GM12891 (cell line): ENCODE results near the gene WBP1L.

ENCODE experiments used
- DNase-seq: peaks from one replicate; pipeline ENCODE4 v3.0.0; 2011; ENCODE audit warnings: low spot score; ENCODE audit not compliant: insufficient read length
- FAIRE-seq: peaks from 2 replicates; lab custom pipeline; 2011; peaks lifted over from hg19 to GRCh38; lab: Jason Lieb, UNC
- PAX5 ChIP-seq: IDR thresholded peaks from 2 replicates; pipeline ENCODE4 v1.6.1; 2011; ENCODE audit warnings: low read length, moderate library complexity, mild to moderate bottlenecking; ENCODE audit not compliant: insufficient read depth, severe bottlenecking
- POLR2A ChIP-seq: IDR thresholded peaks from 2 replicates; pipeline ENCODE4 v1.6.1; 2011; ENCODE audit warnings: low read depth, low read length, control low read depth
- POLR2AphosphoS5 ChIP-seq: IDR thresholded peaks from 2 replicates; pipeline ENCODE4 v1.6.1; 2011; ENCODE audit warnings: low read depth, low read length, control low read depth
- POU2F2 ChIP-seq: IDR thresholded peaks from 2 replicates; pipeline ENCODE4 v1.6.1; 2011; ENCODE audit warnings: low read depth, mild to moderate bottlenecking, control low read depth, low read length, moderate library complexity
- SPI1 ChIP-seq: IDR thresholded peaks from 2 replicates; pipeline ENCODE4 v1.6.1; 2011; ENCODE audit warnings: low read depth, low read length, control low read depth
- TAF1 ChIP-seq: IDR thresholded peaks from 2 replicates; pipeline ENCODE4 v1.6.1; 2011; ENCODE audit warnings: low read depth, low read length, control low read depth

WBP1L gene

GRCh38 chr10:102856758-102857424 lies 113.1 kb downstream of the WBP1L start:
- DNase-seq: no peak
- no peak for FAIRE-seq

GRCh38 chr10:102859911-102860310 lies 116.2 kb downstream of the WBP1L start:
- TF ChIP-seq POU2F2 (no peak), PAX5 (no peak), POLR2AphosphoS5 (no peak), POLR2A (no peak), SPI1 (no peak), TAF1 (no peak)
- DNase-seq: no peak
- no peak for FAIRE-seq

More at GRCh38 chr10:102856758-102857424, 113.1 kb downstream of the WBP1L start:
- TF ChIP-seq TAF1: no peak
- TF ChIP-seq POLR2AphosphoS5: no peak
- TF ChIP-seq SPI1: no peak
- no peak for TF ChIP-seq POU2F2
- no peak for TF ChIP-seq PAX5
- no peak for TF ChIP-seq POLR2A

GRCh38 chr10:102863660-102864059 lies 119.9 kb downstream of the WBP1L start:
- TF ChIP-seq POLR2AphosphoS5: no peak
- TF ChIP-seq SPI1: no peak
- no peak for TF ChIP-seq POLR2A
- no peak for TF ChIP-seq PAX5
- TF ChIP-seq POU2F2: no peak
- TF ChIP-seq TAF1: no peak

DNA sequence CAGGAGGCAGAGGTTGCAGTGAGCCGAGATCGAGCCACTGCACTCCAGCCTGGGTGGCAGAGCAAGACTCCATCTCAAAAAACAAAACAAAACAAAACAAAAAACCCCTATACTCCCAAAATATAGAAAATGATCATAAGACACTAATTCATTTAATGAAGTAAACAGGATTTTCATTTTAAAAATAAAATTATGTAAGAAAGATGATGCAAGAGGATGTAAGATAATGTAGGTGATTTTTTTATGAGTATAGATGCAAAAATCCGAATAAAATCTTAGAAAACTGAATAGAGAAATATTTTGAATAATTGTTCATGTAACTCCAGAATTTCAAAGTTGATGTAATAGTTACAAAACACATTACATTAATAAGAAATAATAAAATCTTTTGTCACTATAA lies 121.9 kb downstream of the WBP1L start:
- FAIRE-seq (no peak), DNase-seq (no peak)
- TF ChIP-seq POU2F2: no peak
- no peak for TF ChIP-seq POLR2AphosphoS5
- TF ChIP-seq SPI1: no peak
- TF ChIP-seq TAF1: no peak
- no peak for TF ChIP-seq PAX5
- no peak for TF ChIP-seq POLR2A

More at GRCh38 chr10:102863660-102864059, 119.9 kb downstream of the WBP1L start:
- DNase-seq (no peak), FAIRE-seq (no peak)
